MM.1S (cell line): Measurements from ENCODE around the gene SUGP2.

Source experiments
- DNase-seq: peaks from one replicate; pipeline ENCODE4 v3.0.0-alpha.2; 2015
- H2AFZ ChIP-seq: fragments of 300-600 bp; sonication (generic); 2 replicates; pipeline ENCODE4 v1.6.0; 2016; ENCODE audit warnings: antibody characterized with exemption, low read length
- H3F3A ChIP-seq: fragments of 300-600 bp; sonication (generic); 2 replicates; pipeline ENCODE4 v1.6.1; 2016; ENCODE audit warnings: mild to moderate bottlenecking, antibody characterized with exemption, low read length, moderate library complexity, mixed read lengths; ENCODE audit not compliant: insufficient read depth
- H3K27ac ChIP-seq: fragments of 300-600 bp; sonication (generic); 2 replicates; pipeline ENCODE4 v1.5.1; 2016; ENCODE audit warnings: mild to moderate bottlenecking, low read length
- H3K27me3 ChIP-seq: fragments of 300-600 bp; sonication (generic); replicated peaks from 2 replicates; pipeline ENCODE4 v1.6.0; 2016; ENCODE audit warnings: low read length; ENCODE audit not compliant: insufficient read depth
- H3K36me3 ChIP-seq: fragments of 300-600 bp; sonication (generic); replicated peaks from 2 replicates; pipeline ENCODE4 v1.6.1; 2016; ENCODE audit warnings: mild to moderate bottlenecking, low read length, mixed read lengths; ENCODE audit not compliant: insufficient read depth
- H3K4me1 ChIP-seq: fragments of 300-600 bp; sonication (generic); 2 replicates; pipeline ENCODE4 v1.6.1; 2016; ENCODE audit warnings: low read length, mixed read lengths
- H3K4me2 ChIP-seq: fragments of 300-600 bp; sonication (generic); 2 replicates; pipeline ENCODE4 v1.6.0; 2016; ENCODE audit warnings: low read depth, low read length
- H3K4me3 ChIP-seq: fragments of 300-600 bp; sonication (generic); 2 replicates; pipeline ENCODE4 v1.5.1; 2016; ENCODE audit warnings: low read length, mixed read lengths
- H3K79me2 ChIP-seq: fragments of 300-600 bp; sonication (generic); 2 replicates; pipeline ENCODE4 v1.6.1; 2016; ENCODE audit warnings: mixed run types, low read length, mixed read lengths
- H3K9ac ChIP-seq: fragments of 300-600 bp; sonication (generic); 2 replicates; pipeline ENCODE4 v1.6.1; 2016; ENCODE audit warnings: low read length, mixed read lengths
- H3K9me2 ChIP-seq: fragments of 300-600 bp; sonication (generic); replicated peaks from 2 replicates; pipeline ENCODE4 v1.6.1; 2016; ENCODE audit warnings: mild to moderate bottlenecking, low read length, mixed read lengths; ENCODE audit not compliant: insufficient read depth
- H3K9me3 ChIP-seq: fragments of 300-600 bp; sonication (generic); replicated peaks from 2 replicates; pipeline ENCODE4 v1.6.1; 2016; ENCODE audit warnings: mild to moderate bottlenecking, low read length, mixed read lengths; ENCODE audit not compliant: insufficient read depth
- H4K20me1 ChIP-seq: fragments of 300-600 bp; sonication (generic); 2 replicates; pipeline ENCODE4 v1.6.1; 2016; ENCODE audit warnings: mild to moderate bottlenecking, low read length, moderate library complexity, mixed read lengths; ENCODE audit not compliant: insufficient read depth
- EZH2 ChIP-seq: fragments of 300-600 bp; sonication (generic); optimal IDR thresholded peaks from 2 replicates; pipeline ENCODE3; 2017; ENCODE audit warnings: low read depth, mild to moderate bottlenecking, antibody characterized with exemption, low read length, mixed read lengths
- EZH2phosphoT487 ChIP-seq: fragments of 300-600 bp; sonication (generic); IDR thresholded peaks from 2 replicates; pipeline ENCODE4 v1.6.1; 2018; ENCODE audit warnings: antibody characterized with exemption, low read length
- TF ChIP-seq, protein P1 (sequence below): fragments of 300-600 bp; sonication (generic); IDR thresholded peaks from 2 replicates; pipeline ENCODE4 v1.5.1; 2016; ENCODE audit warnings: antibody characterized with exemption, low read length, mixed read lengths

Gene SUGP2

DNA sequence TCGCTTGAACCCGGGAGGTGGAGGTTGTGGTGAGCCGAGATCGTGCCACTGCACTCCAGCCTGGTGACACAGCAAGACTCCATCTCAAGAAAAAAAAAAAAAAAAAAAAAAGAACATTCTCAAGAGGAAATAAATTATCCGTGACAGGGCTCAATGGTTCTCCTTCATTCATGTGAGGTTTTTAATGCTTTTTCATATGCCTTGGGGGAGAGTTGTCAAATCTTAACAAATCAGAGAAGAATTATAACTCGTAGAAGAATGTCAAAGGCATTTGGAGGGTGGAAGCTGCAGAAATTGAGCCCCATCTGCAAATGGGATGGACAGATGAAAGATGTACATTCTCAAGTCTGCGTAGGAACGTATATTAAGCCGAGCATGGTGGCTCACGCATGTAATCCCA lies 57.4 kb downstream of the SUGP2 start:
- Histone ChIP-seq H3K27ac (no peak overlapping the region), H3F3A (no peaks in the 10 kb centered on the region), H3K9ac (no peak overlapping the region), H3K79me2 (no peaks in the 10 kb centered on the region), H3K27me3 (no peaks in the 10 kb centered on the region), H3K36me3 (no peaks in the 10 kb centered on the region), H3K4me3 (no peak overlapping the region), H3K9me3 (no peaks in the 10 kb centered on the region), H4K20me1 (no peaks in the 10 kb centered on the region), H3K9me2 (no peaks in the 10 kb centered on the region), H2AFZ (no peak overlapping the region), H3K4me2 (no peak overlapping the region), H3K4me1 (no peaks in the 10 kb centered on the region)
- DNase-seq: no peak
- TF ChIP-seq EZH2 (no peak), EZH2phosphoT487 (no peak)
- TF ChIP-seq, protein P1, sequence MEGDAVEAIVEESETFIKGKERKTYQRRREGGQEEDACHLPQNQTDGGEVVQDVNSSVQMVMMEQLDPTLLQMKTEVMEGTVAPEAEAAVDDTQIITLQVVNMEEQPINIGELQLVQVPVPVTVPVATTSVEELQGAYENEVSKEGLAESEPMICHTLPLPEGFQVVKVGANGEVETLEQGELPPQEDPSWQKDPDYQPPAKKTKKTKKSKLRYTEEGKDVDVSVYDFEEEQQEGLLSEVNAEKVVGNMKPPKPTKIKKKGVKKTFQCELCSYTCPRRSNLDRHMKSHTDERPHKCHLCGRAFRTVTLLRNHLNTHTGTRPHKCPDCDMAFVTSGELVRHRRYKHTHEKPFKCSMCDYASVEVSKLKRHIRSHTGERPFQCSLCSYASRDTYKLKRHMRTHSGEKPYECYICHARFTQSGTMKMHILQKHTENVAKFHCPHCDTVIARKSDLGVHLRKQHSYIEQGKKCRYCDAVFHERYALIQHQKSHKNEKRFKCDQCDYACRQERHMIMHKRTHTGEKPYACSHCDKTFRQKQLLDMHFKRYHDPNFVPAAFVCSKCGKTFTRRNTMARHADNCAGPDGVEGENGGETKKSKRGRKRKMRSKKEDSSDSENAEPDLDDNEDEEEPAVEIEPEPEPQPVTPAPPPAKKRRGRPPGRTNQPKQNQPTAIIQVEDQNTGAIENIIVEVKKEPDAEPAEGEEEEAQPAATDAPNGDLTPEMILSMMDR: no peak

DNA sequence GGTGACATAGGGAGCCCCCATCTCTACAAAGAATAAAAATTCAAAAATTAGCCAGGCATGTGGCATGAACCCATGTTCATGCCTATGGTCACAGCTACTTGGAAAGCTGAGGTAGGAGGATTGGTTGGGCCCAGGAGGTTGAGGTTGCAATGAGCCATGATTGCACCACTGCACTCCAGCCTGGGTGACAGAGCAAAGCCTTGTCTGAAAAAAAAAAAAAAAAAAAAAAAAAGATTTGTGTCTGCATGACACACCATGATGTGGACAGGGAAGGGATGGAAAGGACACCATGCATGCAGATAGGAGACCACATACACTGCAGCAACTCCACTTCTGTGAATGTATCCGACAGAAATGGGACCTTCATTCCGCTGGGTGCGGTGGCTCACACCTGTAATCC lies 58.3 kb downstream of the SUGP2 start:
- Histone ChIP-seq H3K36me3 (no peaks in the 10 kb centered on the region), H2AFZ (no peak overlapping the region), H3F3A (no peaks in the 10 kb centered on the region), H3K9me2 (no peaks in the 10 kb centered on the region), H3K27ac (no peak overlapping the region), H3K9me3 (no peaks in the 10 kb centered on the region), H3K4me1 (no peaks in the 10 kb centered on the region), H3K9ac (no peak overlapping the region), H4K20me1 (no peaks in the 10 kb centered on the region), H3K79me2 (no peaks in the 10 kb centered on the region), H3K4me2 (no peak overlapping the region), H3K4me3 (no peak overlapping the region), H3K27me3 (no peaks in the 10 kb centered on the region)
- DNase-seq: no peak
- TF ChIP-seq, protein P1: no peak
- TF ChIP-seq EZH2phosphoT487 (no peak), EZH2 (no peak)

DNA sequence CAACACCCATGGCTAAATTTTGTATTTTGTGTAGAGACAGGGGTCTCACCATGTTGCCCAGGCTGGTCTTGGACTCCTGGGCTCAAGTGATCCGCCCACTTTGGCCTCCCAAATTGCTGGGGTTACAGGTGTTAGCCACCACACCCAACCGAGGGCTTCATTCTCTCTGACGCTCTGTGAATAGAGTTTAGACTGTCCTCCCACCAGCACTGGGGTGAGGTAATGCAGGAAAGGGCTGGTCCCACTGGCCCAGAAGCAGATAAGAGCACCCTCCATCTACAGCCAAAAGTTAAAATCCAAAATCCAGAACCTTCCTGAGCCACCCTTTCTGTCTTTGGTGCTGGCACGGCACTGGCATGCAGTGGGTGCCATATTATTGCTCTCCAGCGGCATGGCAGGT lies 60.5 kb downstream of the SUGP2 start:
- H3K27ac ChIP-seq: no peak overlapping the region
- DNase-seq: no peak
- no peaks in the 10 kb centered on the region for H3K79me2 ChIP-seq
- no peak overlapping the region for H2AFZ ChIP-seq
- no peaks in the 10 kb centered on the region for H3F3A ChIP-seq
- H3K9ac ChIP-seq: no peak overlapping the region
- no peaks in the 10 kb centered on the region for H3K9me2 ChIP-seq
- H3K27me3 ChIP-seq: no peaks in the 10 kb centered on the region
- TF ChIP-seq, protein P1: no peak
- no peak for TF ChIP-seq EZH2phosphoT487
- no peaks in the 10 kb centered on the region for H4K20me1 ChIP-seq
- H3K9me3 ChIP-seq: no peaks in the 10 kb centered on the region
- no peaks in the 10 kb centered on the region for H3K36me3 ChIP-seq
- H3K4me3 ChIP-seq: no peak overlapping the region
- no peaks in the 10 kb centered on the region for H3K4me1 ChIP-seq
- no peak overlapping the region for H3K4me2 ChIP-seq
